Endothelial cell of umbilical vein (primary cell): ENCODE results near the gene LHX3. TPM values are rescaled to one million over a fixed set of nuclear protein-coding genes. Genes with fewer than 3 reads are reported as not detected.

Experiments used
- BruUV-seq: library from RNA; stranded (reverse); fragments of 400-500 nt; replicated peaks from 2 replicates; lab custom pipeline; 2021; lab: Mats Ljungman, UMichigan
- CTCF ChIA-PET: fragments of 300-600, 350-600 bp; sonication (Branson Sonifier 250); formaldehyde crosslinking; loops from one replicate; lab custom pipeline; 2021; ENCODE audit warnings: antibody characterized with exemption, inconsistent platforms; lab: Charles Lee
- POLR2A ChIA-PET: fragments of 300-600, 350-600 bp; sonication (Branson Sonifier 250); formaldehyde crosslinking; loops from one replicate; lab custom pipeline; 2021; ENCODE audit warnings: antibody characterized with exemption, inconsistent platforms; lab: Charles Lee
- DNase-seq: peaks from one replicate; pipeline ENCODE4 v3.0.0-alpha.2; 2011; ENCODE audit warnings: low read depth, low spot score
- FAIRE-seq: peaks from 2 replicates; lab custom pipeline; 2011; peaks lifted over from hg19 to GRCh38; lab: Jason Lieb, UNC
- H2AFZ ChIP-seq: 2 replicates; pipeline ENCODE4 v1.6.0; 2012; ENCODE audit warnings: low read depth, low read length, control low read depth, inconsistent platforms
- H3K27ac ChIP-seq: 2 replicates; pipeline ENCODE4 v1.5.1; 2011; ENCODE audit warnings: low read depth, mild to moderate bottlenecking, control low read depth, low read length, moderate library complexity; ENCODE audit not compliant: insufficient read depth
- H3K27me3 ChIP-seq, 2 experiments: 2 replicates each; pipeline versions ENCODE4 v1.6.0 to v1.6.1; 2011; ENCODE audit warnings: low read length in 2 of 2, mixed read lengths in 1 of 2; ENCODE audit not compliant: control insufficient read depth in 2 of 2, insufficient read depth in 2 of 2
- H3K36me3 ChIP-seq, 2 experiments: 2 replicates in 1 of 2; 3 replicates in 1 of 2; pipeline ENCODE4 v1.5.1; 2011; ENCODE audit warnings: low read length in 2 of 2, mild to moderate bottlenecking in 1 of 2, moderate library complexity in 1 of 2; ENCODE audit not compliant: control insufficient read depth in 2 of 2, insufficient read depth in 2 of 2; ENCODE audit errors: extremely low read depth in 1 of 2
- H3K4me1 ChIP-seq: 3 replicates; pipeline ENCODE4 v1.5.1; 2011; ENCODE audit warnings: mild to moderate bottlenecking, low read length; ENCODE audit not compliant: control insufficient read depth, insufficient read depth; ENCODE audit errors: extremely low read depth
- H3K4me2 ChIP-seq: 2 replicates; pipeline ENCODE4 v1.6.1; 2011; ENCODE audit warnings: low read length, control low read depth, mixed read lengths; ENCODE audit not compliant: insufficient read depth
- H3K4me3 ChIP-seq, 3 experiments: fragments of 200-600 bp in 1 of 3; sonication (generic), shearing (Covaris generic) in 1 of 3; replicated peaks in 1 of 3; 2 replicates each; pipeline ENCODE4 v1.5.1; 2011 to 2016; ENCODE audit warnings: control low read depth in 3 of 3, low read length in 3 of 3, mild to moderate bottlenecking in 2 of 3, inconsistent platforms in 1 of 3, low read depth in 1 of 3, moderate library complexity in 1 of 3; ENCODE audit not compliant: insufficient read depth in 1 of 3
- H3K79me2 ChIP-seq: 2 replicates; pipeline ENCODE4 v1.6.0; 2012; ENCODE audit warnings: low read length, inconsistent platforms; ENCODE audit not compliant: control insufficient read depth, insufficient read depth
- H3K9ac ChIP-seq: replicated peaks from 2 replicates; pipeline ENCODE3; 2011; ENCODE audit warnings: low read length, control low read depth; ENCODE audit not compliant: insufficient read depth; ENCODE audit errors: extremely low read depth
- H3K9me1 ChIP-seq: replicated peaks from 3 replicates; pipeline ENCODE4 v1.6.0; 2011; ENCODE audit warnings: mild to moderate bottlenecking, low read length; ENCODE audit not compliant: control insufficient read depth, insufficient read depth; ENCODE audit errors: extremely low read depth
- H3K9me3 ChIP-seq: replicated peaks from 2 replicates; pipeline ENCODE4 v1.5.1; 2012; ENCODE audit warnings: low read length, inconsistent platforms; ENCODE audit not compliant: control insufficient read depth, insufficient read depth
- H4K20me1 ChIP-seq: replicated peaks from 2 replicates; pipeline ENCODE3; 2011; ENCODE audit warnings: mild to moderate bottlenecking, low read length; ENCODE audit not compliant: control insufficient read depth, insufficient read depth; ENCODE audit errors: extremely low read depth
- CTCF ChIP-seq, 2 donors: IDR thresholded peaks; 1 replicate in 1 of 2; 2 replicates in 1 of 2; pipeline ENCODE4 v1.5.1; 2011; ENCODE audit warnings: low read length in 2 of 2, mild to moderate bottlenecking in 2 of 2, moderate library complexity in 2 of 2, control low read depth in 1 of 2, inconsistent platforms in 1 of 2, low read depth in 1 of 2; ENCODE audit not compliant: insufficient read depth in 1 of 2; ENCODE audit errors: extremely low read depth in 1 of 2
- EZH2 ChIP-seq: IDR thresholded peaks from 2 replicates; pipeline ENCODE4 v1.6.1; 2012; ENCODE audit warnings: borderline replicate concordance, low read depth, mild to moderate bottlenecking, moderate library complexity, low read length, inconsistent platforms; ENCODE audit not compliant: severe bottlenecking
- FOS ChIP-seq: IDR thresholded peaks from 2 replicates; pipeline ENCODE4 v1.6.1; 2011; ENCODE audit warnings: mild to moderate bottlenecking, low read length, moderate library complexity, borderline replicate concordance; ENCODE audit not compliant: insufficient read depth
- GATA2 ChIP-seq: IDR thresholded peaks from 2 replicates; pipeline ENCODE4 v1.7.0; 2011; ENCODE audit warnings: low read depth, mild to moderate bottlenecking, moderate library complexity, mixed read lengths, low read length; ENCODE audit not compliant: insufficient read length, insufficient read depth
- JUN ChIP-seq: IDR thresholded peaks from 2 replicates; pipeline ENCODE4 v1.6.1; 2011; ENCODE audit warnings: borderline replicate concordance, low read depth; ENCODE audit not compliant: insufficient read length, insufficient read depth
- MAX ChIP-seq: IDR thresholded peaks from 2 replicates; pipeline ENCODE4 v1.6.1; 2011; ENCODE audit not compliant: insufficient read depth, insufficient read length
- MYC ChIP-seq: IDR thresholded peaks from one replicate; pipeline ENCODE4 v1.6.1; 2011; ENCODE audit warnings: mild to moderate bottlenecking, low read depth, low read length
- POLR2A ChIP-seq: IDR thresholded peaks from 2 replicates; pipeline ENCODE4 v1.6.1; 2012; ENCODE audit warnings: low read depth, mild to moderate bottlenecking, control low read depth, low read length
- POLR2AphosphoS5 ChIP-seq: IDR thresholded peaks from 2 replicates; pipeline ENCODE4 v1.6.1; 2012; ENCODE audit warnings: low read depth, mild to moderate bottlenecking, control low read depth, low read length, moderate library complexity; ENCODE audit not compliant: insufficient read depth
- dilution Hi-C: fragments of 300-500 bp; cut with MboI; formaldehyde crosslinking; loops from one replicate; pipeline ENCODE4 v1.15.0; 2019; ENCODE audit warnings: low sequenced_read_pairs; ENCODE audit not compliant: extremely low pct_ligation_motif_present
- intact Hi-C: fragments of 100-400 bp; cut with micrococcal nuclease; formaldehyde crosslinking; loops from one replicate; pipeline ENCODE4 v1.10.0; 2022
- polyA plus RNA-seq, 4 experiments: library from polyadenylated mRNA; depleted of rRNA in 3 of 4; stranded (reverse) in 3 of 4; unstranded in 1 of 4; fragments of >200 nt; gene quantifications; 2 replicates each; pipeline versions ENCODE4 v1.2.1 to v1.2.3, GENCODE V29; 2011 to 2012; ENCODE audit warnings: missing spikeins in 1 of 4
- total RNA-seq: library from RNA; stranded (reverse); gene quantifications from 2 replicates; pipeline ENCODE4 v1.2.3, GENCODE V29; 2021

The LHX3 gene
- total and polyA plus RNA-seq, 2 donors (not counting 3 experiments of a cell fraction or from before 2014, with no cell fraction given), result not detected

DNA sequence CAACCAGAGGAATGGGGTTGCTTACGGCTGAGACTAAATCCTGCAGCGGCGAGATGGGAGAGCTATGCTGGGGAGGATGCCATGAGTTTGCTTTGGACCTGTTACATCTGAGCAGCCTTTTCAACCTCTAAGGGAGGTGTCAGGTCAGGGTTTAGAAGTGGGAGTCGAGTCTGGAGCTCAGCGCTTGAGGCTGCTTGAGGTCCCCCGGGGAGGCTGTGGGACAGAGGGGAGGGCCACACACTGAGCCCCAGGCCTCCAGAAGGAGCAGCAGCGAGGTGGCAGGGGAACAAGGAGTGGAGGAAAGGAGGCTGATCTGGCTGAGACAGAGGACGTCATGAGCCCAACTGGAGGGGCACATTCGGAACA lies 42.6 kb upstream of the LHX3 start:
- FAIRE-seq (no peak), DNase-seq (no peak)
- Histone ChIP-seq H3K9ac (no peak overlapping the region), H3K27me3 (peaks cover 0 to 6% of the 10 kb centered on the region in 2 experiments), H4K20me1 (no peaks in the 10 kb centered on the region), H3K9me1 (no peaks in the 10 kb centered on the region), H3K9me3 (no peaks in the 10 kb centered on the region), H3K4me2 (no peak overlapping the region), H3K4me1 (peaks cover 9% of the 10 kb centered on the region), H2AFZ (no peak overlapping the region), H3K36me3 (no peaks in the 10 kb centered on the region), H3K27ac (no peak overlapping the region), H3K4me3 (no peak overlapping the region), H3K79me2 (peaks cover 14% of the 10 kb centered on the region)
- dilution Hi-C loops (no loop called here), intact Hi-C loops (no loop called here)
- no TSS peak for BruUV-seq
- POLR2A ChIA-PET, result no interaction called here
- TF ChIP-seq FOS (no peak), JUN (no peak), EZH2 (no peak), GATA2 (no peak), CTCF (IDR thresholded peaks at IDR 0.05; ENCODE audit: extremely low read depth in 1 of 2, insufficient read depth in 1 of 2, low read depth in 1 of 2, low read length in 2 of 2) (no peak), POLR2A (no peak), POLR2AphosphoS5 (no peak), MYC (no peak), MAX (no peak)
- CTCF ChIA-PET, result interaction anchor here (1.2 kb wide), 1 partner anchor 19 kb away, joined by 3 read pairs; no protein-coding TSS in a partner anchor
